Kidney epithelial cell (primary cell): ENCODE results near the gene ABHD12. TPM values are rescaled to one million over a fixed set of nuclear protein-coding genes. Genes with fewer than 3 reads are reported as not detected.

Experiments
- DNase-seq: peaks from one replicate; pipeline ENCODE4 v3.0.0-alpha.2; 2010; ENCODE audit warnings: low read depth
- H3K27me3 ChIP-seq: 2 replicates; pipeline ENCODE4 v1.6.0; 2011; ENCODE audit warnings: low read length; ENCODE audit not compliant: control insufficient read depth, insufficient read depth
- H3K36me3 ChIP-seq: 2 replicates; pipeline ENCODE4 v1.5.1; 2011; ENCODE audit warnings: low read length; ENCODE audit not compliant: control insufficient read depth, insufficient read depth
- H3K4me3 ChIP-seq: 2 replicates; pipeline ENCODE4 v1.5.1; 2011; ENCODE audit warnings: low read depth, mild to moderate bottlenecking, control low read depth, low read length
- total RNA-seq: library from RNA; depleted of rRNA; stranded (reverse); fragments of >200 nt; gene quantifications from 2 replicates; pipeline ENCODE4 v1.2.3, GENCODE V29; 2015
- TF ChIP-seq, protein P1 (sequence below): IDR thresholded peaks from 2 replicates; pipeline ENCODE4 v1.5.1; 2011; ENCODE audit warnings: mild to moderate bottlenecking, moderate library complexity, low read length, control low read depth, inconsistent platforms; ENCODE audit not compliant: insufficient read depth, poor library complexity, severe bottlenecking

Gene ABHD12
- total RNA-seq, 1 donor from 2014 or later = 75.1 TPM

GRCh38 chr20:25292176-25292891, 98.3 kb downstream of the ABHD12 start:
- TF ChIP-seq, protein P1, sequence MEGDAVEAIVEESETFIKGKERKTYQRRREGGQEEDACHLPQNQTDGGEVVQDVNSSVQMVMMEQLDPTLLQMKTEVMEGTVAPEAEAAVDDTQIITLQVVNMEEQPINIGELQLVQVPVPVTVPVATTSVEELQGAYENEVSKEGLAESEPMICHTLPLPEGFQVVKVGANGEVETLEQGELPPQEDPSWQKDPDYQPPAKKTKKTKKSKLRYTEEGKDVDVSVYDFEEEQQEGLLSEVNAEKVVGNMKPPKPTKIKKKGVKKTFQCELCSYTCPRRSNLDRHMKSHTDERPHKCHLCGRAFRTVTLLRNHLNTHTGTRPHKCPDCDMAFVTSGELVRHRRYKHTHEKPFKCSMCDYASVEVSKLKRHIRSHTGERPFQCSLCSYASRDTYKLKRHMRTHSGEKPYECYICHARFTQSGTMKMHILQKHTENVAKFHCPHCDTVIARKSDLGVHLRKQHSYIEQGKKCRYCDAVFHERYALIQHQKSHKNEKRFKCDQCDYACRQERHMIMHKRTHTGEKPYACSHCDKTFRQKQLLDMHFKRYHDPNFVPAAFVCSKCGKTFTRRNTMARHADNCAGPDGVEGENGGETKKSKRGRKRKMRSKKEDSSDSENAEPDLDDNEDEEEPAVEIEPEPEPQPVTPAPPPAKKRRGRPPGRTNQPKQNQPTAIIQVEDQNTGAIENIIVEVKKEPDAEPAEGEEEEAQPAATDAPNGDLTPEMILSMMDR = no peak
- no peak overlapping the region for H3K4me3 ChIP-seq
- no peaks in the 10 kb centered on the region for H3K27me3 ChIP-seq
- no peak for DNase-seq
- H3K36me3 ChIP-seq = peaks cover 10% of the 10 kb centered on the region

DNA sequence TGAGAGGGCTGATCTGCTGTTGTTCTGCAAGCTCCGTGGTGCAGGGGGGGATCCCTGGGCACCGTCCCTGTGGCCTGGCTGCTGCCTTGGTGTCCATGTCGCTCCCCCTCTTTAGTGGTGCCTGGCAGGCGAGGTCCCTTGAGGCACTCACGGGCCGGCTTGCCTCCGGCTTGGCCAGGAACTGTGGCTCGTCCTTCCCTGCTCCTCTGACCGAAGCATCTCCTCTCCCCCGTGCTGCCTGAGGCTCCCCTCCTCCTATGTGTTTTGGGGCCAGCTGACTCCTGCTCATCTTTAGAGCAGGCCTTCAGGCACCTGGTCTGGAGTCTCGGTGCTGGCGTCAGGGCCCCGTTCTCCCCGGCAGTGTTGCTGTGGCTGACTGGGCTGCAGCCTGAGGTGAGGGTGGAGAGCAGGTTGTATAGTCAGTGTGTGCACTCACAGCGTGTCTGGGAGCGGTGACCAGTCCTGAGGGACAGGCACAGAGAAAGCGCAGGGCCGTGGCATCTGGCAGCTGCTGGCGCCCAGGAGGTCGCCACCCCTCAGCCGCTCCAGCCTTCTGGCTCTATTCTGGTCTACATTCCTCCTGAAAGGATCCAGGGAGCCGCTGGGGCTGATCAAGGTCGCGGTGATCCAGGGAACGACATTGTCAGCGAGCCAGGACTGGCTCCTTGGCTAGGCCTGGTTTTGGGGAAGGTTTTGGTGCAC, 99.1 kb downstream of the ABHD12 start:
- H3K36me3 ChIP-seq = peaks cover 10% of the 10 kb centered on the region

DNA sequence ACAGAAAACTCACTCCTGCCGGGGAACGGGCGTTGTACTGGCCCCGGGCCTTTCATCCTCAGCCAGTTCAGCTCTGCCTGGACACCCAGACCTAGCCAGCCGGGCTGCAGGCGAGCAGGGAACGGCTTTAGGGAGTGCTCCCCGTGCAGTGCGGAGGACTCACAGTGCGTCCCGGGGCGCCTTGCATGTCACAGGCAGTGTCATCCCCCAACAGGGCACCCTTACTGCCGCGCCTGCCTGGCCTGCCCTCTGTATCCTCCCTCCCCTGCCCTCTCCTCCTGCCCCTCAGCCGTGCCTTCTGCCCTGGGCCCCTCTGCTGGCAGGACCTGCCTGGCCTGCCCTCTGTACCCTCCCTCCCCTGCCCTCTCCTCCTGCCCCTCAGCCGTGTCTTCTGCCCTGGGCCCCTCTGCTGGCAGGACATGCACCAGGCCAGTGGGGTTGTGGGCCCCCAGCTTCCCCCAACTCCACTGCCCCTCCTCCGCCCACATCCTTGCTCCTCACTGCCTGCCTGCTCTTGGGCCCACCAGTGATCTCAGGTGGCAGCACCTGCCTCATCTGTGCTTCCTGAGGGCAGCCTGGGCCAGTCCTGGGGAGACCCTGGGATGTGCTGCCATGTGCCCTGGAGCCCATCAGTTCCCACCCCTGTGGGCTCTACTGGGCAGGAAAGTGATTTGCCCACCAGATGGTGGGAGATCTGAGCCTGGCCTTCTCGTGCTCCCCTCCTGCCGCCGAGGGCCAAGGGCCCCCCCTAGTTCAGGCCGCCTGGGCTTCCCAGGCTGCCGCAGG, 99.8 kb downstream of the ABHD12 start:
- Histone ChIP-seq H3K4me3 (no peak overlapping the region), H3K27me3 (no peaks in the 10 kb centered on the region), H3K36me3 (peaks cover 10% of the 10 kb centered on the region)
- TF ChIP-seq, protein P1 = no peak
- no peak for DNase-seq

More for the DNA sequence above, 99.1 kb downstream of the ABHD12 start:
- no peak for DNase-seq
- Histone ChIP-seq H3K4me3 (no peak overlapping the region), H3K27me3 (no peaks in the 10 kb centered on the region)
- TF ChIP-seq, protein P1 = no peak

DNA sequence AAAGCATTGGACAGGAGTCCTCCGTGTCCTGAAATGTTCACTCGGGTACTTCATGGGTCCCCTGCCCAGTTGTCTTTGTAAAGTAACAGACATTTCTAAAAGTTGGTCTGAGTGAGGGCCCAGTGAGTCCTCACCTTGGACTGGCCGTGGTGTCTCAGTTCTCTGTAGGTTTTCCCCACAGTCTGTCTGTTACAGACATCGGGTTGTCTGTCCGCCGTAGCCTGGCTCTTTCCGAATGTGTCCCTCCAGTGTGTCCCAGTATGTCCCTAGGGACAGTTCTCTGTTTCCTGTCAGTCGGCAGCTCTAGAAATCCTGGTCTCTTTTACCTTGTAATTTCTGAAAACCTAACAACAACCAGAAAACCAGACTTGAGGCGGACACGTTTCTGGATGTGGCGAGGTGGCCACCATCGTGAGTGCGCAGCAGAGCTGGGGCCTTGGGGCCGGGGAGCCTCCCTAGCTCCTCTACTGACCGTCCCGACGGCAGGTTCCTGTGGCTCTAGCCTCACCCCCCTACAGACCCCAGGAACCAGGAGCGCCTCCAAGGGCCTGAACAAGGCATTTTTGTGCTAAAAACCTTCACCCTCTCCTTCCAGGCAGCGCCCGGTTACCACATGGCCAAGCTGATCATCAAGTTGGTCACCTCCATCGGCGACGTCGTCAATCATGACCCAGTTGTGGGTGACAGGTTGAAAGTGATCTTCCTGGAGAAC, 100.6 kb downstream of the ABHD12 start:
- TF ChIP-seq, protein P1 = no peak
- no peak for DNase-seq
- no peaks in the 10 kb centered on the region for H3K27me3 ChIP-seq
- no peak overlapping the region for H3K4me3 ChIP-seq
- H3K36me3 ChIP-seq = peaks cover 8% of the 10 kb centered on the region

DNA sequence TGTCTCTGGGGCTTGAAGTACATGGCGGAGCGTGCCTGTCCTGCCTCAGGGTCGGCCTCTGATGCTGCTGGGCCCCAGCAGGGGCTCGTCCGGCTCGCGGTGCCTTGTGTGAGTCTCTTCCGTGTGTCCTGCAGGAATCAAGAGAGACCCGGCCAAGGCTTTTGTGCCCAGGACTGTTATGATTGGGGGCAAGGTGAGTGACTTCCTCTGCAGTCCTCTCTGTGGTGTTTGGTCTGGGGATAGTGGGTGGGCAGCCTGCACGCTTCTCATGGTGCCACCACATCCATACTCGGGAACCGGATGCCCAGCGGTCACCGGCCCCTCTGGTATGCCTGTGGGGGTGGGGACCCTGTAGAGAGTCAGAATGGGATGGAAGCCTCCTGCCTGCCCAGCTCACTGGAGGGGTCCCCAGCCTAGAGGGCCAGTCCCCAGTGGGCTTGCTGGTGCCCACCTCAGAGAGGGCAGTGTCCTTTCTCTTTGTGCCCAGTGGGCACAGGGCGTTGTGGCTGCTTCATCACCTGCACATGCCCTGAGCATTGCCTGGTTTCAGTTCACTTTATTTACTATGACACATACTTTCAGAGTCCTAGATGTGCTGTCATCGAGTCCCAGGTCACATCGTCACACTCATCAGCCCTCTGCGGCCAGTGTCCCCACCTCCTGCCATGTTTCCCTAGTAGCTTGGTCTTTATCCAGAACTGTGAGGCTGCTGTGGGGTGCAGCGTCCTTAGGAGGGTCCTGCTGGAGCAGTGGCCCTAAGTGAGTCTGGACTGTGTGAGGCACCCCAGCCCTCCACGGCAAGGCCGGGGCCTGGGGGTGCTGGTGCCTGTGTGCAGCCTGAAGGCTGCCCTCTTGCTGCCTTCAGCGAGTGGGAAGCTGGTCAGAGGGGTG, 102.1 kb downstream of the ABHD12 start:
- H3K36me3 ChIP-seq = peaks cover 6% of the 10 kb centered on the region
- no peaks in the 10 kb centered on the region for H3K27me3 ChIP-seq
- H3K4me3 ChIP-seq = no peak overlapping the region
- no peak for DNase-seq
- TF ChIP-seq, protein P1 = no peak
